Immature natural killer cell (primary cell): ENCODE data around the gene MMP26. TPM values are rescaled to one million over a fixed set of nuclear protein-coding genes. Genes with fewer than 3 reads are reported as not detected.

Source experiments
- DNase-seq, 3 donors: peaks; one replicate each; pipeline ENCODE4 v3.0.0; 2022; ENCODE audit warnings: mixed read lengths in 1 of 3
- H3K27ac Mint-ChIP-seq, 6 donors: one replicate each; pipeline ENCODE4 v1.8.0; 2020; ENCODE audit warnings: mixed read lengths in 6 of 6, mild to moderate bottlenecking in 5 of 6, inconsistent platforms in 4 of 6, moderate library complexity in 3 of 6
- H3K27me3 Mint-ChIP-seq, 3 donors: one replicate each; pipeline ENCODE4 v1.8.0; 2020 to 2021; ENCODE audit warnings: low read depth in 3 of 3, mild to moderate bottlenecking in 3 of 3, mixed read lengths in 3 of 3, moderate library complexity in 3 of 3, inconsistent platforms in 1 of 3
- H3K36me3 Mint-ChIP-seq, 3 donors: one replicate each; pipeline ENCODE4 v1.8.0; 2020; ENCODE audit warnings: mixed read lengths in 3 of 3, inconsistent platforms in 2 of 3, mild to moderate bottlenecking in 2 of 3
- H3K4me1 Mint-ChIP-seq, 2 donors: one replicate each; pipeline ENCODE4 v1.8.0; 2020; ENCODE audit warnings: inconsistent platforms in 2 of 2, mild to moderate bottlenecking in 2 of 2, mixed read lengths in 2 of 2, moderate library complexity in 1 of 2
- H3K4me3 Mint-ChIP-seq, 5 donors: one replicate each; pipeline ENCODE4 v1.8.0; 2020; ENCODE audit warnings: mild to moderate bottlenecking in 5 of 5, mixed read lengths in 5 of 5, inconsistent platforms in 3 of 5, moderate library complexity in 3 of 5
- H3K9me3 Mint-ChIP-seq, 6 donors: one replicate each; pipeline ENCODE4 v1.8.0; 2020; ENCODE audit warnings: mild to moderate bottlenecking in 6 of 6, mixed read lengths in 6 of 6, inconsistent platforms in 4 of 6, moderate library complexity in 3 of 6
- polyA plus RNA-seq, 3 donors: library from polyadenylated mRNA; unstranded; fragments of 300-500 nt; fragmentation: Illumina TruSeq; gene quantifications; one replicate each; pipeline ENCODE4 v1.2.3, GENCODE V29; 2021

Gene MMP26
- polyA plus RNA-seq, result not detected

DNA sequence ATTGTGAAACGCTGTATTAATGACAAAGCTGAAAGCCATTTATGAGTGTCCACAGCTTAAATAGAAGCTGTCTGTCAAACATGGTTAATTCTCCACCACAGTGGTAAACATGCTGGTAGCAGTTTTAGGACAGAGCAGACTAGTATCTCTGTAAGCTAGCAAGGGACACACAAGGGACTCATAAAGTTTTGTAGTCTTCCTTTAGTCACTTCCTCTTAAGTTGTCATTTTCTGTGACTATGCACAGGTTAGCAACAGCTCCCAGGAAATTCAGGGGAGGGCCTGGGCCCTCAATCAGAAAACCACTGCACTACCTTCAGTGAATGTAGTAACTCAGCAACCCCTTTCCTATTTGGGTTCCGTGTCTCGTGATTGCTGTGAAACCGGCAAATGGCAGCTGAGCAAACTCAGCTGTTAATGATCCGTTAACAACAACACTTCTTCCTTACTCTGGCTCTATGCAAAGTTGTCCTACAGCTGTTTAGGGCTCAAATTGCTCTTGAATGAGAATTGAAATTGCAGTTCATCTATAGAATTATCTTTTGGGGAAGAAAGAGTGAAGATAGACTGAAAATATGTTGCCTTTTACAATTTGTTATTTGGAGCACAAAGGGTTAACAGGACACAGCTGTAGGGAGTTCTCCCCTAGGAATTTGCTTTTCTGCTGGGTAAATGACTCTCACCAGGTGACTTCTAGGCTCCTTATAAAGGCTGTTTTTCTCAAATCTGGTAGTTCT lies at the start of gene MMP26:
MMP26 (plus strand) TSS at position 731 of the 736 bp plus-strand sequence.
- Mint-ChIP-seq H3K27ac (no peak within 1 kb of the TSS), H3K36me3 (no peaks in the 10 kb centered on the region), H3K4me1 (no peaks in the 10 kb centered on the region), H3K9me3 (peaks cover 0 to 1% (median 0%) of the 10 kb centered on the region in 6 donors), H3K27me3 (peaks cover 0 to 3% (median 0%) of the 10 kb centered on the region in 3 donors), H3K4me3 (no peak within 1 kb of the TSS)
- no peak for DNase-seq

- no peaks in the 10 kb centered on the region for H3K9me3 Mint-ChIP-seq
- no peak overlapping the region for H3K4me3 Mint-ChIP-seq
- H3K4me1 Mint-ChIP-seq, result peaks cover 0 to 2% of the 10 kb centered on the region in 2 donors
- H3K27ac Mint-ChIP-seq, result no peak overlapping the region
- H3K27me3 Mint-ChIP-seq, result peaks cover 1 to 6% (median 6%) of the 10 kb centered on the region in 3 donors
- no peaks in the 10 kb centered on the region for H3K36me3 Mint-ChIP-seq
- DNase-seq, result no peak
These were observed 45.7 kb upstream of the MMP26 start for GRCh38 chr11:4658629-4659445.

DNA sequence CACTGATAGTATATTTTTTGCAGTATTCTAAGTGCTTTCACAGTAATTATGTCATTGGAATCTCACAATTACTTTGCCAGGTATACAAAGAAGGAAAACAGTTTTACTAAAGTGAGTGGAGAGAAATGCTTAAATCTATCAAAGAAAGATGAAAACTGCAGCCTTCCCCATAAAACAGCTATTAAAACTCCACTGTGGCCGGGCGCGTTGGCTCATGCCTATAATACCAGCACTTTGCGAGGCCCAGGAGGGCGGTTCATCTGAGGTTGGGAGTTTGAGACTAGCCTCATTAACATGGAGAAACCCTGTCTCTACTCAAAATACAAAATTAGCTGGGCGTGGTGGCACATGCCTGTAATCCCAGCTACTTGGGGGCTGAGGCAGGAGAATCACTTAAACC lies 41.7 kb upstream of the MMP26 start:
- no peak for DNase-seq
- H3K4me3 Mint-ChIP-seq, result no peak overlapping the region
- H3K36me3 Mint-ChIP-seq, result no peaks in the 10 kb centered on the region
- H3K27ac Mint-ChIP-seq, result no peak overlapping the region
- no peaks in the 10 kb centered on the region for H3K9me3 Mint-ChIP-seq
- no peaks in the 10 kb centered on the region for H3K4me1 Mint-ChIP-seq
- peaks cover 2 to 9% (median 6%) of the 10 kb centered on the region in 3 donors for H3K27me3 Mint-ChIP-seq

DNA sequence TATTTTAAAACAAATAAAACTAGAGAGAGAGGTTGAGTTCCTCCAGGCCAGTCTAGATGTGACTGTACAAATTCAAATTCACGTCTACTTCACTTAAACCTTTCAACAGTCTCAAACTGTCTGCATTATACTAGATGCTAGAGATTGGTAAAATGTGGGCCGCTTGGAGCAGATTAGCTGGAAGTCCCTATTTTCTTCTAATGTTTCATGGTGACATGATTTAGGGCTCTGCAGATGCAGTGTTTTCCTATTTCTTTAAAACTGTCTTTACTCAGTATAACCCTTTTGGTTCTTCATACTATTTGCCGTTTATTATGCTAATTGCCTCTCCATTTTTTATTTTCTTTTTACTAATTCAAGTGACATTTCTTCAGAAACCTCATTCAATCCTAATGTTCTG lies 40.4 kb upstream of the MMP26 start:
- no peak overlapping the region for H3K27ac Mint-ChIP-seq
- no peak overlapping the region for H3K4me3 Mint-ChIP-seq
- DNase-seq, result no peak
- H3K36me3 Mint-ChIP-seq, result no peaks in the 10 kb centered on the region
- no peaks in the 10 kb centered on the region for H3K9me3 Mint-ChIP-seq
- no peaks in the 10 kb centered on the region for H3K4me1 Mint-ChIP-seq
- peaks cover 2 to 9% (median 6%) of the 10 kb centered on the region in 3 donors for H3K27me3 Mint-ChIP-seq

DNA sequence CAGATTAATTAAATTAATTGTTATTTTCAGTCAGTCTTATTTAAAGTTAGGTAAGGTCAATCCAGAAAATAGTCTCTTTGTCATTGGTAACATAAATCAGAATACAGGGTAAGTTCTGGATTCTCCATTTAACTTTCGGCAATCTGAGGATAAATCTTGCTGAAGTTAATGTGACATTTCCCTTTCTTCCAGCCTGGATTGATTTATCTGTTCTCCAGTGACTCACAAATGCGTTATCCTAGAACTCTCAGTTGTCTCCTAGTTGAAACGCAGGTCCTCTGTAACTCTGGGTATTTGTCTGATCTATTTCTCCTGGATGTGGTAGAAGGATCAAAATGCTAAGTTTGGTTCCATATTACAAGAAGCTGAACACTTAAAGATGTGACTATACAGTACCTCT lies 39.8 kb upstream of the MMP26 start:
- Mint-ChIP-seq H3K36me3 (no peaks in the 10 kb centered on the region), H3K27me3 (peaks cover 2 to 9% (median 8%) of the 10 kb centered on the region in 3 donors), H3K9me3 (no peaks in the 10 kb centered on the region), H3K27ac (no peak overlapping the region), H3K4me3 (no peak overlapping the region), H3K4me1 (no peaks in the 10 kb centered on the region)
- DNase-seq, result no peak

- DNase-seq, result no peak
- peaks cover 2 to 9% (median 8%) of the 10 kb centered on the region in 3 donors for H3K27me3 Mint-ChIP-seq
- H3K36me3 Mint-ChIP-seq, result no peaks in the 10 kb centered on the region
These were observed 39.2 kb upstream of the MMP26 start for GRCh38 chr11:4665424-4665823.

GRCh38 chr11:4671741-4672140 lies 32.8 kb upstream of the MMP26 start:
- peaks cover 0 to 1% (median 0%) of the 10 kb centered on the region in 6 donors for H3K9me3 Mint-ChIP-seq

More at GRCh38 chr11:4665424-4665823, 39.2 kb upstream of the MMP26 start:
- Mint-ChIP-seq H3K4me3 (no peak overlapping the region), H3K4me1 (no peaks in the 10 kb centered on the region), H3K27ac (no peak overlapping the region), H3K9me3 (no peaks in the 10 kb centered on the region)

DNA sequence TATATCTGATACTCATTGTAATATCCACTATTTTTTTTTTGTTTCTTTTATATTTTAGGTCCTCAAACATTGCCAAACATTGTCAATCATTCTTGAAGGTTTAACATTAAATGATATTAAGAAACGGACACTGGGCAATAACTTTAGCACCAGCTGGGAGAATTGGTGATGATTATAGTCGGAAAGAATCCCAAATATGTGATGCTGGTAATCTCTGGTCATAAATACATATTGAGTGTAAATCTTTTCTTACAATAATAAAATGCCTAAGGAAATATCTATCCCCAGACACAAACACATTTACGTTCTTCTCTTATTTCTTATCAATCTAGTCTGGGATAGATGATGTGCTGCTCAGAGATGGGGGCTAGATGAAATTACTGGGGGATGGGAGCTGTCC lies 32.1 kb upstream of the MMP26 start:
- no peak for DNase-seq
- Mint-ChIP-seq H3K4me3 (no peak overlapping the region), H3K27me3 (peaks cover 1 to 4% (median 2%) of the 10 kb centered on the region in 3 donors), H3K27ac (no peak overlapping the region), H3K9me3 (peaks cover 0 to 1% (median 0%) of the 10 kb centered on the region in 6 donors), H3K36me3 (no peaks in the 10 kb centered on the region), H3K4me1 (no peaks in the 10 kb centered on the region)

More at GRCh38 chr11:4671741-4672140, 32.8 kb upstream of the MMP26 start:
- H3K27ac Mint-ChIP-seq, result no peak overlapping the region
- DNase-seq, result no peak
- peaks cover 1 to 4% (median 2%) of the 10 kb centered on the region in 3 donors for H3K27me3 Mint-ChIP-seq
- H3K4me1 Mint-ChIP-seq, result no peaks in the 10 kb centered on the region
- no peak overlapping the region for H3K4me3 Mint-ChIP-seq
- no peaks in the 10 kb centered on the region for H3K36me3 Mint-ChIP-seq

DNA sequence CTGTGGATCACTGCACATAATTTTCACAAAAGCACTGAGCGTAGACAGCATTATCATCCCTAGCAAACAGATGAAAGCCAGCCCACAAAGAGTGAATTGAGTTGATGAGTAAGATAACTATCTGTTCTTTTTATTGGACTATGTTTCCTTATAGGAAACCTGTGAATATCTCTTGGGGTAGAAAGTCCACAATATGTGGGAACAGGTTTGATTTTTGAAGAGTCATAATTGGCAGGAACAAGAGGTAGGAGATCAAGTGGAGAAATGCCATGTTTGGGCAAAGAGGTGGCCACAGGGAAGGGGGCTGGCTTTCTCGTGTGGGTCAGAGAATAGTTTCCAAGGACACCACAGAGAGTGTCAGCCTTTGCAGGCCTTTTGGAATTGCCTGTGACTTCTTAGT lies 30.8 kb upstream of the MMP26 start:
- peaks cover 1 to 4% (median 2%) of the 10 kb centered on the region in 3 donors for H3K27me3 Mint-ChIP-seq
- H3K4me1 Mint-ChIP-seq, result no peaks in the 10 kb centered on the region
- DNase-seq, result no peak
- no peak overlapping the region for H3K27ac Mint-ChIP-seq
- no peak overlapping the region for H3K4me3 Mint-ChIP-seq
- H3K9me3 Mint-ChIP-seq, result peaks cover 0 to 1% (median 0%) of the 10 kb centered on the region in 6 donors
- H3K36me3 Mint-ChIP-seq, result no peaks in the 10 kb centered on the region

DNA sequence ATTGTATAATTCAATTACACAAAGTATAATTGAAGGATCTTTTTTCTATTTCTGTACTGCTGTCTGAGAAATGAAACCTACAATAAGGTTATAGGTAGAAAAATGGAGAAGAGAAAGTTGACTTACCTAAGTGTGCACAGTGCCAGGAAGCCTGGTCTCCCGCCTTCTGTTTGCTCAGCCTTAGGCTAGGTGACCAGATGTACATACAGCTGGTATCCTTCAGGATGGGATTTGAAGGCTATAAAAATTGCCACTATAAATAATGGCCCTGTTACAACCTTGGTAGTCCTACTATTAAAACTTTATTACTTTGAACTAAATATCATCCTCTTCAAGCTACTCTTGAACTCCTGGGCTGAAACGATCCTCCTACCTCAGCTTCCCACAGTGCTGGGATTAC lies 26.6 kb upstream of the MMP26 start:
- Mint-ChIP-seq H3K4me3 (no peak overlapping the region), H3K4me1 (no peaks in the 10 kb centered on the region), H3K36me3 (no peaks in the 10 kb centered on the region), H3K9me3 (peaks cover 0 to 2% (median 0%) of the 10 kb centered on the region in 6 donors), H3K27ac (no peak overlapping the region), H3K27me3 (peaks cover 0 to 2% (median 1%) of the 10 kb centered on the region in 3 donors)
- DNase-seq, result no peak

GRCh38 chr11:4680341-4680740 lies 24.2 kb upstream of the MMP26 start:
- Mint-ChIP-seq H3K27me3 (peaks cover 0 to 3% (median 0%) of the 10 kb centered on the region in 3 donors), H3K27ac (no peak overlapping the region), H3K9me3 (peaks cover 0 to 2% (median 0%) of the 10 kb centered on the region in 6 donors), H3K4me3 (no peak overlapping the region), H3K4me1 (no peaks in the 10 kb centered on the region), H3K36me3 (no peaks in the 10 kb centered on the region)
- no peak for DNase-seq

- no peaks in the 10 kb centered on the region for H3K36me3 Mint-ChIP-seq
These were observed 21.8 kb upstream of the MMP26 start for GRCh38 chr11:4682623-4683419.

DNA sequence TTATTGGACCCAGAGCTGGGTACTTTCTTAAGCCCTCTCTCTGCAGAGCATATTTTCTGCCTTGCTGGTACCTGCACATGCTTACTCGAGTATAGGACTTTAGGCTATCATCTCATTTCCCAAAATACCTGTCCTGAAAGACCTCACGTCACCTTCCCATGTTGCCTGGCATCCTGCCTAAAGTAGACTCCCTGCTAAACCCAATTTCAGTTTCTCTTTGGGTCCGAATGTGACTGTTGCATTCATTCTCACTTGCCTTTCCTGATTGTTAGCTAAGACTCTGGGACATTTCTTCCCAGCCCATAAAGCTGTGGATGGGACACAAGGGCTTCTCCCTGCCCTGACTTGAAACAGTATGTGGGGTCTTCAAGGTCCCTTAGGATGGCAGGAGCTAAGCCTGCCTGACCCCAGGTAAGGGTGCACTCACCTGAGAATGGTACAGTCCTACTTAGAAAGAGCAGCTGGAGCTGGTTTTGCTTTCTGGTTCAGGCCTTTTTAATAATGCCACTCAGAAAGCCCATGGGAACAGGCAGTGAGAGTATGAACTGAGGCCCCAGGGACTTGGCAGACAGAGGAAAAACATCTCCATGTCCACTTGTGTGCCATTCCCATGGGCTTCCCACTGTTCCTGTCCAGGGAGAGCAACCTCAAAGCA lies 19.8 kb upstream of the MMP26 start:
- peaks cover 0 to 3% (median 0%) of the 10 kb centered on the region in 3 donors for H3K27me3 Mint-ChIP-seq
- no peaks in the 10 kb centered on the region for H3K4me1 Mint-ChIP-seq
- no peak overlapping the region for H3K4me3 Mint-ChIP-seq
- no peaks in the 10 kb centered on the region for H3K9me3 Mint-ChIP-seq
- H3K36me3 Mint-ChIP-seq, result no peaks in the 10 kb centered on the region
- no peak for DNase-seq
- no peak overlapping the region for H3K27ac Mint-ChIP-seq

More at GRCh38 chr11:4682623-4683419, 21.8 kb upstream of the MMP26 start:
- Mint-ChIP-seq H3K4me1 (no peaks in the 10 kb centered on the region), H3K4me3 (no peak overlapping the region), H3K27ac (no peak overlapping the region), H3K27me3 (peaks cover 0 to 3% (median 0%) of the 10 kb centered on the region in 3 donors), H3K9me3 (peaks cover 0 to 2% (median 0%) of the 10 kb centered on the region in 6 donors)
- no peak for DNase-seq
